H1 (cell line): ENCODE results near the gene STXBP4. TPM values are rescaled to one million over a fixed set of nuclear protein-coding genes. Genes with fewer than 3 reads are reported as not detected.

Source experiments
- CTCF ChIA-PET: fragments of 300-600 bp; sonication (Branson Sonifier 250); formaldehyde crosslinking; loops from one replicate; lab custom pipeline; 2021; ENCODE audit not compliant: partially characterized antibody; lab: Charles Lee
- POLR2A ChIA-PET: fragments of 300-600 bp; sonication (Branson Sonifier 250); formaldehyde crosslinking; loops from one replicate; lab custom pipeline; 2021; ENCODE audit warnings: inconsistent platforms; ENCODE audit not compliant: partially characterized antibody; lab: Charles Lee
- DNase-seq, 2 experiments: peaks; one replicate each; pipeline versions ENCODE4 v3.0.0 to v3.0.0-alpha.2; 2010 to 2022; ENCODE audit warnings: low spot score in 2 of 2, low read depth in 1 of 2, mixed read lengths in 1 of 2
- FAIRE-seq: peaks from 2 replicates; lab custom pipeline; 2011; peaks lifted over from hg19 to GRCh38; lab: Jason Lieb, UNC
- H2AFZ ChIP-seq: 2 replicates; pipeline ENCODE4 v1.8.1; 2012; ENCODE audit warnings: low read length, inconsistent platforms
- H2AK5ac ChIP-seq: 2 replicates; pipeline ENCODE4 v1.6.1; 2013; ENCODE audit warnings: low read depth, low read length
- H2BK120ac ChIP-seq: replicated peaks from 2 replicates; pipeline ENCODE3; 2013; ENCODE audit warnings: low read depth, low read length, inconsistent platforms
- H2BK12ac ChIP-seq: 2 replicates; pipeline ENCODE4 v1.6.1; 2013; ENCODE audit warnings: low read depth, low read length
- H2BK15ac ChIP-seq: 2 replicates; pipeline ENCODE4 v1.6.1; 2013; ENCODE audit warnings: low read length
- H2BK20ac ChIP-seq: 2 replicates; pipeline ENCODE4 v1.6.1; 2013; ENCODE audit warnings: low read length
- H2BK5ac ChIP-seq: 2 replicates; pipeline ENCODE4 v1.6.1; 2013; ENCODE audit warnings: low read depth, low read length
- H3K14ac ChIP-seq: 2 replicates; pipeline ENCODE4 v1.6.1; 2013; ENCODE audit warnings: inconsistent platforms; ENCODE audit not compliant: insufficient read length
- H3K18ac ChIP-seq: 2 replicates; pipeline ENCODE4 v1.6.1; 2013; ENCODE audit warnings: low read length; ENCODE audit errors: extremely low read depth
- H3K23ac ChIP-seq: 2 replicates; pipeline ENCODE4 v1.6.1; 2013; ENCODE audit warnings: inconsistent platforms; ENCODE audit not compliant: insufficient read length
- H3K23me2 ChIP-seq: 2 replicates; pipeline ENCODE4 v1.6.1; 2013; ENCODE audit warnings: low read depth, low read length
- H3K27ac ChIP-seq: 2 replicates; pipeline ENCODE4 v1.6.1; 2011; ENCODE audit warnings: low read depth, low read length, inconsistent platforms
- H3K27me3 ChIP-seq, 4 experiments: replicated peaks in 1 of 4; 1 replicate in 1 of 4; 2 replicates in 3 of 4; pipeline versions ENCODE4 v1.6.1 to v1.8.1; 2011 to 2013; ENCODE audit warnings: low read length in 3 of 4, mild to moderate bottlenecking in 3 of 4, inconsistent platforms in 2 of 4, mixed read lengths in 2 of 4, moderate library complexity in 1 of 4; ENCODE audit not compliant: control insufficient read depth in 3 of 4, insufficient read depth in 3 of 4; ENCODE audit errors: extremely low read depth in 1 of 4
- H3K36me3 ChIP-seq, 4 experiments: 2 replicates each; pipeline versions ENCODE4 v1.6.1 to v1.8.1; 2011 to 2013; ENCODE audit warnings: mild to moderate bottlenecking in 4 of 4, low read length in 3 of 4, moderate library complexity in 2 of 4, control low read depth in 1 of 4, inconsistent platforms in 1 of 4; ENCODE audit not compliant: insufficient read depth in 4 of 4, control insufficient read depth in 2 of 4
- H3K4ac ChIP-seq: replicated peaks from 2 replicates; pipeline ENCODE3; 2013; ENCODE audit warnings: low read length, low read depth, mixed read lengths, inconsistent platforms; ENCODE audit not compliant: insufficient read length
- H3K4me1 ChIP-seq, 4 experiments: replicated peaks in 1 of 4; 1 replicate in 1 of 4; 2 replicates in 3 of 4; pipeline versions ENCODE4 v1.6.1 to v1.8.1; 2011 to 2013; ENCODE audit warnings: low read length in 3 of 4, inconsistent platforms in 2 of 4, mixed read lengths in 1 of 4; ENCODE audit not compliant: insufficient read depth in 4 of 4, control insufficient read depth in 3 of 4
- H3K4me2 ChIP-seq, 2 experiments: 2 replicates each; pipeline versions ENCODE4 v1.6.1 to v1.8.1; 2011 to 2013; ENCODE audit warnings: low read depth in 2 of 2, low read length in 2 of 2, control low read depth in 1 of 2, inconsistent platforms in 1 of 2, mild to moderate bottlenecking in 1 of 2; ENCODE audit not compliant: insufficient read depth in 1 of 2
- H3K4me3 ChIP-seq, 4 experiments: fragments of 200-600, 300-600 bp in 1 of 4; sonication (generic), shearing (Covaris generic), sonication (Bioruptor Twin) in 1 of 4; 2 replicates each; pipeline versions ENCODE4 v1.5.1 to v1.8.1; 2011 to 2016; ENCODE audit warnings: low read length in 4 of 4, low read depth in 3 of 4, control low read depth in 2 of 4, inconsistent platforms in 2 of 4, mild to moderate bottlenecking in 2 of 4, mixed read lengths in 1 of 4, moderate library complexity in 1 of 4; ENCODE audit not compliant: insufficient read depth in 2 of 4; ENCODE audit errors: extremely low read depth in 1 of 4
- H3K56ac ChIP-seq: replicated peaks from 2 replicates; pipeline ENCODE3; 2013; ENCODE audit warnings: low read depth, mild to moderate bottlenecking, mixed read lengths, low read length, inconsistent platforms; ENCODE audit not compliant: insufficient read length
- H3K79me1 ChIP-seq: 2 replicates; pipeline ENCODE4 v1.6.1; 2013; ENCODE audit warnings: low read depth, low read length, control low read depth
- H3K79me2 ChIP-seq, 2 experiments: 2 replicates each; pipeline versions ENCODE4 v1.6.1 to v1.8.1; 2012 to 2013; ENCODE audit warnings: low read length in 2 of 2, mild to moderate bottlenecking in 2 of 2, inconsistent platforms in 1 of 2; ENCODE audit not compliant: insufficient read depth in 2 of 2, control insufficient read depth in 1 of 2
- H3K9ac ChIP-seq, 4 experiments: replicated peaks in 1 of 4; 1 replicate in 1 of 4; 2 replicates in 3 of 4; pipeline versions ENCODE4 v1.6.1 to v1.8.1; 2011 to 2013; ENCODE audit warnings: low read depth in 3 of 4, low read length in 3 of 4, control low read depth in 2 of 4, mild to moderate bottlenecking in 2 of 4, moderate library complexity in 2 of 4, inconsistent platforms in 1 of 4; ENCODE audit errors: extremely low read depth in 1 of 4
- H3K9me3 ChIP-seq, 2 experiments: 2 replicates each; pipeline versions ENCODE4 v1.6.1 to v1.8.1; 2012 to 2013; ENCODE audit warnings: mild to moderate bottlenecking in 2 of 2, moderate library complexity in 2 of 2, control low read depth in 1 of 2, inconsistent platforms in 1 of 2, low read depth in 1 of 2, low read length in 1 of 2, mixed read lengths in 1 of 2; ENCODE audit not compliant: insufficient read depth in 2 of 2
- H4K20me1 ChIP-seq, 2 experiments: replicated peaks in 1 of 2; 2 replicates each; pipeline versions ENCODE3 to v1.8.1; 2011 to 2013; ENCODE audit warnings: inconsistent platforms in 2 of 2, low read length in 2 of 2, mild to moderate bottlenecking in 1 of 2; ENCODE audit not compliant: insufficient read depth in 2 of 2, control insufficient read depth in 1 of 2
- H4K5ac ChIP-seq: 2 replicates; pipeline ENCODE4 v1.6.1; 2013; ENCODE audit warnings: low read length, low read depth, mixed read lengths, inconsistent platforms; ENCODE audit not compliant: insufficient read length
- H4K8ac ChIP-seq: 2 replicates; pipeline ENCODE4 v1.8.0; 2013; ENCODE audit warnings: mild to moderate bottlenecking, moderate library complexity, low read length, inconsistent platforms; ENCODE audit not compliant: insufficient read depth; ENCODE audit errors: extremely low read depth
- H4K91ac ChIP-seq: replicated peaks from 2 replicates; pipeline ENCODE3; 2013; ENCODE audit warnings: low read length, mixed read lengths, inconsistent platforms; ENCODE audit not compliant: insufficient read length
- FOSL1 ChIP-seq: IDR thresholded peaks from 2 replicates; pipeline ENCODE4 v1.6.1; 2011; ENCODE audit warnings: mild to moderate bottlenecking, low read depth, low read length, moderate library complexity; ENCODE audit not compliant: insufficient read depth
- MAFK ChIP-seq: IDR thresholded peaks from 2 replicates; pipeline ENCODE4 v1.6.1; 2012; ENCODE audit warnings: low read depth, mild to moderate bottlenecking, improper control_type of control experiment, low read length
- POU5F1 ChIP-seq: IDR thresholded peaks from 2 replicates; pipeline ENCODE4 v1.6.1; 2011; ENCODE audit warnings: low read depth, mild to moderate bottlenecking, low read length, moderate library complexity
- RNF2 ChIP-seq: fragments of 200-900, 300-1000 bp; sonication (generic); IDR thresholded peaks from 2 replicates; pipeline ENCODE4 v1.7.1; 2016; ENCODE audit warnings: borderline replicate concordance, low read depth, mild to moderate bottlenecking, antibody characterized with exemption, low read length; ENCODE audit not compliant: poor library complexity, severe bottlenecking; ENCODE audit errors: missing control alignments
- SP1 ChIP-seq: IDR thresholded peaks from 2 replicates; pipeline ENCODE4 v1.6.1; 2011; ENCODE audit warnings: low read depth, low read length
- SP2 ChIP-seq: IDR thresholded peaks from 2 replicates; pipeline ENCODE4 v1.6.1; 2012; ENCODE audit warnings: mild to moderate bottlenecking, low read length, inconsistent platforms
- WGBS, 2 experiments: shearing (Covaris generic) in 1 of 2; methylation state at CpG; one replicate each; pipeline versions ENCODE4 v1.1.6 to v1.1.7; 2013 to 2015; ENCODE audit warnings: low lambda C conversion rate in 2 of 2, mixed read lengths in 2 of 2, inconsistent platforms in 1 of 2, low coverage in 1 of 2, missing lambda C conversion rate in 1 of 2; ENCODE audit not compliant: insufficient replicate concordance in 2 of 2, insufficient coverage in 1 of 2, insufficient read length in 1 of 2; ENCODE audit errors: extremely low coverage in 1 of 2, missing lambda C conversion rate in 1 of 2; 5-methylcytosine and 5-hydroxymethylcytosine counted together
- polyA plus RNA-seq, 7 experiments: library from polyadenylated mRNA; depleted of rRNA in 3 of 7; stranded (reverse) in 5 of 7; unstranded in 2 of 7; fragments of >200 nt in 5 of 7; fragments of 200-250 nt in 2 of 7; gene quantifications; 1 replicate in 5 of 7; 2 replicates in 1 of 7; 4 replicates in 1 of 7; pipeline versions ENCODE4 v1.2.1 to v1.2.3, GENCODE V29; 2011 to 2013; ENCODE audit warnings: missing spikeins in 2 of 7, mixed read lengths in 2 of 7
- total RNA-seq: library from RNA; stranded (reverse); fragmentation: NEBNext Ultra II Directional; extraction: Animal tissue kit (Norgen Biotek cat#: 25700); gene quantifications from 2 replicates; pipeline ENCODE4 v1.2.1, GENCODE V29; 2021
- TF ChIP-seq, protein P1 (sequence below): IDR thresholded peaks from 2 replicates; pipeline ENCODE4 v1.6.1; 2011; ENCODE audit warnings: low read length, improper control_type of control experiment

The STXBP4 gene
- total and polyA plus RNA-seq, 2 of the 8 experiments (the other 6 are each of a cell fraction or from before 2014, with no cell fraction given), result 3.2 to 18.5 TPM

GRCh38 chr17:54920819-54921218 is 47.7 kb upstream of the STXBP4 start:
- H3K4me2 ChIP-seq, result no peak overlapping the region
- no peak for DNase-seq
- no peak for FAIRE-seq
- H4K91ac ChIP-seq, result no peak overlapping the region
- TF ChIP-seq SP1, result no peak
- TF ChIP-seq RNF2, result no peak
- TF ChIP-seq FOSL1, result no peak
- TF ChIP-seq, protein P1, sequence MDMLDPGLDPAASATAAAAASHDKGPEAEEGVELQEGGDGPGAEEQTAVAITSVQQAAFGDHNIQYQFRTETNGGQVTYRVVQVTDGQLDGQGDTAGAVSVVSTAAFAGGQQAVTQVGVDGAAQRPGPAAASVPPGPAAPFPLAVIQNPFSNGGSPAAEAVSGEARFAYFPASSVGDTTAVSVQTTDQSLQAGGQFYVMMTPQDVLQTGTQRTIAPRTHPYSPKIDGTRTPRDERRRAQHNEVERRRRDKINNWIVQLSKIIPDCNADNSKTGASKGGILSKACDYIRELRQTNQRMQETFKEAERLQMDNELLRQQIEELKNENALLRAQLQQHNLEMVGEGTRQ, result no peak
- TF ChIP-seq MAFK, result no peak
- TF ChIP-seq POU5F1, result no peak
- TF ChIP-seq SP2, result no peak
- no peak overlapping the region for H3K23ac ChIP-seq
- H2BK120ac ChIP-seq, result no peak overlapping the region
- no peaks in the 10 kb centered on the region for H4K20me1 ChIP-seq
- ChIA-PET CTCF (interaction anchor here (0.8 kb wide), 1 partner anchor 8 kb away, joined by 3 read pairs; no protein-coding TSS in a partner anchor), POLR2A (no interaction called here)
- 79% methylated on average over 6 of the region's 6 CpGs; no CpG with 5 or more reads in 1 of the 2 experiments for WGBS, 2 experiments
- no peak overlapping the region for H2BK12ac ChIP-seq
- H2BK5ac ChIP-seq, result no peak overlapping the region
- no peak overlapping the region for H3K18ac ChIP-seq
- no peaks in the 10 kb centered on the region for H3K27me3 ChIP-seq
- no peak overlapping the region for H4K8ac ChIP-seq
- H3K9me3 ChIP-seq, result peaks cover 2 to 3% of the 10 kb centered on the region in 2 experiments; a peak in 1 of 4 replicates
- peaks cover 0 to 11% of the 10 kb centered on the region in 2 experiments; a peak in 2 of 4 replicates for H3K79me2 ChIP-seq
- no peak overlapping the region for H4K5ac ChIP-seq
- no peak overlapping the region for H3K4ac ChIP-seq
- H3K56ac ChIP-seq, result no peak overlapping the region
- H3K14ac ChIP-seq, result no peak overlapping the region
- no peaks in the 10 kb centered on the region for H3K79me1 ChIP-seq
- no peak overlapping the region for H3K27ac ChIP-seq
- no peak overlapping the region for H3K4me3 ChIP-seq
- H2BK20ac ChIP-seq, result no peak overlapping the region
- H2AK5ac ChIP-seq, result no peak overlapping the region
- H3K4me1 ChIP-seq, result peaks cover 1 to 6% (median 2%) of the 10 kb centered on the region in 4 experiments; a peak in 4 of 7 replicates
- peaks cover 10 to 40% (median 25%) of the 10 kb centered on the region in 4 experiments for H3K36me3 ChIP-seq
- H3K23me2 ChIP-seq, result no peaks in the 10 kb centered on the region
- no peak overlapping the region for H2AFZ ChIP-seq
- H2BK15ac ChIP-seq, result no peak overlapping the region
- no peak overlapping the region for H3K9ac ChIP-seq
